ENCODE results near the gene NAALADL2. TPM values are rescaled to one million over a fixed set of nuclear protein-coding genes. Genes with fewer than 3 reads are reported as not detected.

NAALADL2 gene
- total and polyA plus RNA-seq, 9 of the 15 experiments (the other 6 are each of a cell fraction or from before 2014, with no cell fraction given), result 0.29 to 1.1 (median 0.79) TPM; not detected in 1

DNA sequence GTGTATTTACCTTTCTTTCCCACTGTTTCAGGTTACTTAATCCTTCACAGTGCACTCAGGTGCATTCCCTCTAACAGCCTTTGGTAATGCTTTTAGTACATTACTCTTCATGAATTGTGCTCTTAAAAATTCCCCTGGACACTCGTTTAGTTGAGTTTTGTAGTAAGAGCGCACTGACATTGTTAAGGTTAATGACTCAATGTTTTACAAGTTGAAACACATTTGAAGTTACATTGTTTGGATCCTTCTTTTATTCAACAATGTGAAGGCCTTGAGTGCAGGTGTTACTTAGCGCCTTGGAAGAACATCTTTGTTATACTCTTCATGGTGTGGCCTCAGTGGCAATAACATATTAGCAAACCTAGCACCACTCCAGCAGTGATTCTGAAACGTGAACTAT lies 739.6 kb downstream of the NAALADL2 start (continued):
- TF ChIP-seq PRDM10 (IDR thresholded peaks at IDR 0.05; ENCODE audit: partially characterized antibody), result no peak
- no peak for TF ChIP-seq CBFA2T3 (IDR thresholded peaks at IDR 0.05)
- no peak for TF ChIP-seq ZNF175 (CRISPR knock-in tag; IDR thresholded peaks at IDR 0.05; ENCODE audit: low read depth)
- TF ChIP-seq GTF2A2 (tag; IDR thresholded peaks at IDR 0.05), result no peak
- TF ChIP-seq HIVEP1 (CRISPR knock-in tag; IDR thresholded peaks at IDR 0.05), result no peak
- TF ChIP-seq HDAC6 (IDR thresholded peaks at IDR 0.05; ENCODE audit: low read depth, low read length), result no peak

GRCh38 chr3:175601521-175601920 lies 742.4 kb downstream of the NAALADL2 start:
- BruUV-seq (replicated peaks), result no TSS peak
- no peaks in the 10 kb centered on the region for H3K36me3 ChIP-seq (ENCODE audit: control insufficient read depth, insufficient read depth, low read length)
- H3K4me3 ChIP-seq, result no peak overlapping the region
- DNase-seq (ENCODE audit: extremely low read depth in 1 of 4, low spot score in 3 of 4) (no peak), ATAC-seq (no peak), FAIRE-seq (no peak)
- no peak overlapping the region for H3K4me2 ChIP-seq (ENCODE audit: insufficient read depth, low read length)
- intact Hi-C loops (cut with micrococcal nuclease) (no loop called here), in situ Hi-C loops (cut with MboI) (no loop called here)
- CTCF ChIA-PET (ENCODE audit: low intra/inter-chr PET ratio), result no interaction called here
- no peaks in the 10 kb centered on the region for H3K4me1 ChIP-seq (replicated peaks in 1 of 2; ENCODE audit: control insufficient read depth in 2 of 2, insufficient read depth in 2 of 2, low read length in 2 of 2)
- H3K79me2 ChIP-seq (ENCODE audit: control insufficient read depth, insufficient read depth, low read length), result no peaks in the 10 kb centered on the region
- no peak overlapping the region for H3K9ac ChIP-seq (ENCODE audit: insufficient read depth in 1 of 2, low read depth in 2 of 2, low read length in 2 of 2)
- POLR2A ChIA-PET, result no interaction called here
- no peaks in the 10 kb centered on the region for H4K20me1 ChIP-seq (replicated peaks; ENCODE audit: control insufficient read depth, insufficient read depth, low read length)
- 0% methylated on average over 1 of the region's 1 CpG for WGBS (ENCODE audit: insufficient coverage, low coverage, missing lambda C conversion rate)
- H2AFZ ChIP-seq (ENCODE audit: low read depth, low read length), result no peak overlapping the region
- H3K9me1 ChIP-seq (ENCODE audit: control insufficient read depth, insufficient read depth, low read length), result no peaks in the 10 kb centered on the region
- H3K27me3 ChIP-seq (ENCODE audit: control insufficient read depth in 2 of 2, insufficient read depth in 2 of 2, low read length in 2 of 2), result no peaks in the 10 kb centered on the region
- no peaks in the 10 kb centered on the region; the same call in 1 of the 2 replicates for H3K9me3 ChIP-seq (replicated peaks; ENCODE audit: control insufficient read depth, insufficient read depth, low read depth, low read length)
- H3K27ac ChIP-seq (ENCODE audit: extremely low read depth, low read depth, low read length), result no peak overlapping the region
- TF ChIP-seq SMARCE1 (IDR thresholded peaks at IDR 0.05), result no peak
- no peak for TF ChIP-seq ZC3H8 (IDR thresholded peaks at IDR 0.05)
- TF ChIP-seq TBL1XR1 (IDR thresholded peaks at IDR 0.05; ENCODE audit: low read length in 2 of 2), result no peak
- no peak for TF ChIP-seq BDP1 (IDR thresholded peaks at IDR 0.05; ENCODE audit: insufficient read depth, insufficient read length)
